CD14-positive monocyte (primary cell): Measurements from ENCODE around the gene LAMA3. TPM values are rescaled to one million over a fixed set of nuclear protein-coding genes. Genes with fewer than 3 reads are reported as not detected.

Experiments
- DNase-seq, 3 donors: peaks; one replicate each; pipeline ENCODE4 v3.0.0-alpha.2; 2011 to 2022
- H2AFZ ChIP-seq: 2 replicates; pipeline ENCODE4 v1.6.0; 2012; ENCODE audit warnings: mild to moderate bottlenecking, low read depth, low read length, inconsistent platforms; ENCODE audit not compliant: insufficient read depth, poor library complexity, severe bottlenecking
- H3K27ac ChIP-seq, 2 donors: 1 replicate in 1 of 2; 2 replicates in 1 of 2; pipeline ENCODE4 v1.5.1; 2012 to 2013; ENCODE audit warnings: low read length in 2 of 2, control low read depth in 1 of 2, inconsistent platforms in 1 of 2, low read depth in 1 of 2, mild to moderate bottlenecking in 1 of 2
- H3K27me3 ChIP-seq, 2 donors: one replicate each; pipeline versions ENCODE4 v1.6.0 to v1.6.1; 2011 to 2013; ENCODE audit warnings: low read length in 2 of 2; ENCODE audit not compliant: control insufficient read depth in 2 of 2, insufficient read depth in 2 of 2
- H3K36me3 ChIP-seq, 2 donors: replicated peaks in 1 of 2; 1 replicate in 1 of 2; 2 replicates in 1 of 2; pipeline versions ENCODE4 v1.5.1 to v1.6.1; 2012 to 2013; ENCODE audit warnings: low read length in 2 of 2, control low read depth in 1 of 2, inconsistent platforms in 1 of 2, mild to moderate bottlenecking in 1 of 2; ENCODE audit not compliant: insufficient read depth in 2 of 2, control insufficient read depth in 1 of 2
- H3K4me1 ChIP-seq, 2 donors: 1 replicate in 1 of 2; 2 replicates in 1 of 2; pipeline versions ENCODE4 v1.5.1 to v1.6.1; 2012 to 2013; ENCODE audit warnings: low read length in 2 of 2, control low read depth in 1 of 2, inconsistent platforms in 1 of 2, mild to moderate bottlenecking in 1 of 2, moderate library complexity in 1 of 2; ENCODE audit not compliant: insufficient read depth in 2 of 2, control insufficient read depth in 1 of 2
- H3K4me2 ChIP-seq: replicated peaks from 2 replicates; pipeline ENCODE3; 2012; ENCODE audit warnings: low read length, moderate library complexity, mild to moderate bottlenecking; ENCODE audit not compliant: poor library complexity, severe bottlenecking; ENCODE audit errors: extremely low read depth
- H3K4me3 ChIP-seq, 3 experiments: fragments of 200-600 bp in 1 of 3; sonication (generic) in 1 of 3; replicated peaks in 1 of 3; 1 replicate in 2 of 3; 2 replicates in 1 of 3; pipeline ENCODE4 v1.5.1; 2011 to 2013; ENCODE audit warnings: low read length in 3 of 3, mild to moderate bottlenecking in 3 of 3, control low read depth in 2 of 3, low read depth in 2 of 3, inconsistent platforms in 1 of 3, moderate library complexity in 1 of 3
- H3K79me2 ChIP-seq: 2 replicates; pipeline ENCODE4 v1.6.0; 2012; ENCODE audit warnings: mild to moderate bottlenecking, control low read depth, inconsistent platforms, low read length, moderate library complexity; ENCODE audit not compliant: insufficient read depth
- H3K9ac ChIP-seq: 2 replicates; pipeline ENCODE4 v1.6.0; 2017; ENCODE audit warnings: low read length, mild to moderate bottlenecking; ENCODE audit not compliant: insufficient read depth, poor library complexity, severe bottlenecking
- H3K9me3 ChIP-seq, 2 donors: replicated peaks in 1 of 2; 1 replicate in 1 of 2; 2 replicates in 1 of 2; pipeline versions ENCODE4 v1.5.1 to v1.6.1; 2012 to 2013; ENCODE audit warnings: low read length in 2 of 2, control low read depth in 1 of 2; ENCODE audit not compliant: control insufficient read depth in 1 of 2, insufficient read depth in 1 of 2
- H4K20me1 ChIP-seq: 2 replicates; pipeline ENCODE4 v1.6.0; 2012; ENCODE audit warnings: mild to moderate bottlenecking, low read length, control low read depth, moderate library complexity; ENCODE audit not compliant: insufficient read depth
- H3K27ac Mint-ChIP-seq, 7 donors: one replicate each; pipeline ENCODE4 v1.8.0; 2020; ENCODE audit warnings: mild to moderate bottlenecking in 7 of 7, mixed read lengths in 7 of 7, moderate library complexity in 6 of 7, inconsistent platforms in 2 of 7
- H3K27me3 Mint-ChIP-seq, 3 donors: one replicate each; pipeline ENCODE4 v1.8.0; 2021 to 2022; ENCODE audit warnings: low read depth in 3 of 3, mild to moderate bottlenecking in 3 of 3, mixed read lengths in 3 of 3, moderate library complexity in 3 of 3, inconsistent platforms in 1 of 3
- H3K36me3 Mint-ChIP-seq, 2 donors: one replicate each; pipeline ENCODE4 v1.8.0; 2020; ENCODE audit warnings: mixed read lengths in 2 of 2, inconsistent platforms in 1 of 2, mild to moderate bottlenecking in 1 of 2
- H3K4me1 Mint-ChIP-seq: one replicate; pipeline ENCODE4 v1.8.0; 2020; ENCODE audit warnings: mild to moderate bottlenecking, mixed read lengths
- H3K4me3 Mint-ChIP-seq, 2 donors: one replicate each; pipeline ENCODE4 v1.8.0; 2020; ENCODE audit warnings: mild to moderate bottlenecking in 2 of 2, mixed read lengths in 2 of 2, moderate library complexity in 1 of 2
- H3K9me3 Mint-ChIP-seq, 7 donors: one replicate each; pipeline ENCODE4 v1.8.0; 2020 to 2022; ENCODE audit warnings: mixed read lengths in 7 of 7, mild to moderate bottlenecking in 6 of 7, moderate library complexity in 6 of 7, inconsistent platforms in 2 of 7
- WGBS: methylation state at CpG from one replicate; pipeline ENCODE4 v1.1.5; 2013; ENCODE audit warnings: missing lambda C conversion rate; ENCODE audit not compliant: insufficient coverage; 5-methylcytosine and 5-hydroxymethylcytosine counted together
- intact Hi-C, 2 donors: fragments of 100-400 bp; cut with micrococcal nuclease; formaldehyde crosslinking; loops; one replicate each; pipeline versions ENCODE4 v1.15.0 to v1.15.1; 2023
- polyA plus RNA-seq, 3 donors: library from polyadenylated mRNA; depleted of rRNA in 1 of 3; unstranded in 2 of 3; stranded (reverse) in 1 of 3; fragments of 300-500 nt in 2 of 3; fragments of >200 nt in 1 of 3; fragmentation: Illumina TruSeq in 2 of 3; gene quantifications; 1 replicate in 2 of 3; 2 replicates in 1 of 3; pipeline ENCODE4 v1.2.3, GENCODE V29; 2012 to 2021
- TF ChIP-seq, protein P1 (sequence below): fragments of 200-600 bp; IDR thresholded peaks from one replicate; pipeline ENCODE4 v1.8.0; 2022; ENCODE audit warnings: antibody characterized with exemption, mild to moderate bottlenecking

Gene LAMA3
- polyA plus RNA-seq, 3 donors = not detected

DNA sequence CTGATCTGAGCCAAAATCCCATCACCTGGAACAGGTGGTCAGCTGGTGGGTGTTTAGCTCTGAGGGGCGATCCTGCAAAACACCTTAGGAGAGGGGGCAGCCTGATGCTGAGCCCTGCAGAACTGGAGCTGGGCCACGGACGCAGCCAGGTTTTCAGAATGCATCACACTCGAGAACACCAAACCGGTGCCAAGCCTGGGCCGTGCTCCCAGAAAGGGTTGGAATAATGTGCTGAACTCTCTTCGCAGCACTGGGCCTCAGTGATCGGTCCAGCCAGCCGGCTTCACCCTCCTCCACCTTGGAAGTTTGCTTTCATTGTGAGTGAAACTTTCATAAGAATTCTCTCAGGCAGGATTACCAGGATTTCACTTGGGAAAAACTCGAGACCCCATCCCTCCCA, 268.8 kb downstream of the LAMA3 start:
- WGBS = 98% methylated on average over 7 of the region's 10 CpGs
- H3K9me3 ChIP-seq = no peaks in the 10 kb centered on the region
- intact Hi-C loops = no loop called here
- no peaks in the 10 kb centered on the region for H3K27me3 ChIP-seq
- Mint-ChIP-seq H3K27me3 (peaks cover 2 to 5% (median 2%) of the 10 kb centered on the region in 3 donors), H3K36me3 (no peaks in the 10 kb centered on the region), H3K4me1 (no peaks in the 10 kb centered on the region), H3K27ac (no peak overlapping the region), H3K4me3 (no peak overlapping the region), H3K9me3 (peaks cover 0 to 2% (median 0%) of the 10 kb centered on the region in 7 donors)
- H3K9ac ChIP-seq = no peak overlapping the region
- no peak overlapping the region for H3K4me2 ChIP-seq
- H4K20me1 ChIP-seq = no peaks in the 10 kb centered on the region
- H3K27ac ChIP-seq = no peak overlapping the region
- H3K36me3 ChIP-seq = no peaks in the 10 kb centered on the region
- H2AFZ ChIP-seq = no peak overlapping the region
- no peaks in the 10 kb centered on the region for H3K79me2 ChIP-seq
- TF ChIP-seq, protein P1, sequence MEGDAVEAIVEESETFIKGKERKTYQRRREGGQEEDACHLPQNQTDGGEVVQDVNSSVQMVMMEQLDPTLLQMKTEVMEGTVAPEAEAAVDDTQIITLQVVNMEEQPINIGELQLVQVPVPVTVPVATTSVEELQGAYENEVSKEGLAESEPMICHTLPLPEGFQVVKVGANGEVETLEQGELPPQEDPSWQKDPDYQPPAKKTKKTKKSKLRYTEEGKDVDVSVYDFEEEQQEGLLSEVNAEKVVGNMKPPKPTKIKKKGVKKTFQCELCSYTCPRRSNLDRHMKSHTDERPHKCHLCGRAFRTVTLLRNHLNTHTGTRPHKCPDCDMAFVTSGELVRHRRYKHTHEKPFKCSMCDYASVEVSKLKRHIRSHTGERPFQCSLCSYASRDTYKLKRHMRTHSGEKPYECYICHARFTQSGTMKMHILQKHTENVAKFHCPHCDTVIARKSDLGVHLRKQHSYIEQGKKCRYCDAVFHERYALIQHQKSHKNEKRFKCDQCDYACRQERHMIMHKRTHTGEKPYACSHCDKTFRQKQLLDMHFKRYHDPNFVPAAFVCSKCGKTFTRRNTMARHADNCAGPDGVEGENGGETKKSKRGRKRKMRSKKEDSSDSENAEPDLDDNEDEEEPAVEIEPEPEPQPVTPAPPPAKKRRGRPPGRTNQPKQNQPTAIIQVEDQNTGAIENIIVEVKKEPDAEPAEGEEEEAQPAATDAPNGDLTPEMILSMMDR = no peak
- H3K4me1 ChIP-seq = no peaks in the 10 kb centered on the region
- H3K4me3 ChIP-seq = no peak overlapping the region
- DNase-seq = no peak

DNA sequence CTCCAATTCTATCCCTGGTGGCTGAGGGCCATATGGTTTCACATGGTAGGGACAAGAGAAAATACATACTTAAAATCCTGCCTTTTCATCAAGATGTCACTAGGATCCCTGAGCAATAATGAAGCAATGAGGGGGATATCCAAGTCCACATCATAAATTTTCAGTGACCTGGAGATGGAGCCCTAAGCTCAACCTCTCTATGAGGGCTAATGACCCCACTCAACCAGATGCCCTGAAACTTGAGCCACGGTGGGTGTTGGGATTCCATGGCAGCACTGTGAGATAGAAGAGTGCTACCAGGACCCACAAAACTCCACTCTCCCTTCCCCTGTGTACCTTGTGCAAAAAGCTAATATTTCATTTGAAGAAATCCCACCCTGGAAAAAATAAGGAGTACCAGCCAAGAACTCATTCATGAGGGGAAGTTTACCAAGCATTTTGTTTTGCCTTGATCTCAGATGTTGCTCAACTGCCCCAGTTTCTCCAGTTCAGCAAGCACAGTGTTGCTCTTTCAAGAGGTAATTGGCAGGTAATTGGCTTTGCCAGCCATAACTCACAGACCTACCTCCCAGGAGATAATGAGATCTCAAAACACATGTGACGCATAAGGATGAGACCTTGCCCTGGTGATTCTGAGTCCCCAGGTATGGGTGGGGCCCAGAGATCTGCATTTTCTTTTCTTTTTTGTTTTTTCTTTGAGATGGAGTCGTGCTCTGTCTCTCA, 274.4 kb downstream of the LAMA3 start:
- no peak overlapping the region for H3K27ac ChIP-seq
- intact Hi-C loops = no loop called here
- H3K4me3 Mint-ChIP-seq = no peak overlapping the region

More for the DNA sequence above, 274.4 kb downstream of the LAMA3 start:
- DNase-seq = no peak
- TF ChIP-seq, protein P1 = no peak
- Mint-ChIP-seq H3K9me3 (peaks cover 0 to 3% (median 0%) of the 10 kb centered on the region in 7 donors), H3K27me3 (peaks cover 0 to 2% (median 2%) of the 10 kb centered on the region in 3 donors), H3K4me1 (peaks cover 28% of the 10 kb centered on the region), H3K36me3 (no peaks in the 10 kb centered on the region), H3K27ac (no peak overlapping the region)
- no CpG with 5 or more reads among the region's 3 CpGs for WGBS
- Histone ChIP-seq H3K79me2 (no peaks in the 10 kb centered on the region), H3K4me1 (peaks cover 15 to 20% of the 10 kb centered on the region in 2 donors), H3K9me3 (no peaks in the 10 kb centered on the region), H2AFZ (no peak overlapping the region), H3K4me3 (no peak overlapping the region), H3K9ac (no peak overlapping the region), H3K36me3 (no peaks in the 10 kb centered on the region), H4K20me1 (no peaks in the 10 kb centered on the region), H3K4me2 (no peak overlapping the region), H3K27me3 (no peaks in the 10 kb centered on the region)
